ENCODE measurements around the gene CDK17. TPM values are rescaled to one million over a fixed set of nuclear protein-coding genes. Genes with fewer than 3 reads are reported as not detected.

Gene CDK17
- total RNA-seq, 1 donor from 2014 or later = 112 TPM

GRCh38 chr12:96228566-96229248, 171.5 kb downstream of the CDK17 start:
- peaks cover 77% of the 10 kb centered on the region for H3K36me3 Mint-ChIP-seq (ENCODE audit: low read depth, unreplicated experiment)
- no peak for TF ChIP-seq CTCF (IDR thresholded peaks at IDR 0.05; ENCODE audit: unreplicated experiment)
- peak overlapping the region; percentile 51 for H3K4me3 Mint-ChIP-seq (ENCODE audit: unreplicated experiment)
- no peak for DNase-seq (ENCODE audit: low spot score)
- H3K27me3 Mint-ChIP-seq (ENCODE audit: unreplicated experiment) = peaks cover 13% of the 10 kb centered on the region
- no peak overlapping the region for H3K27ac Mint-ChIP-seq (ENCODE audit: unreplicated experiment)
- H3K9me3 Mint-ChIP-seq (ENCODE audit: unreplicated experiment) = no peaks in the 10 kb centered on the region
- peaks cover 39% of the 10 kb centered on the region for H3K4me1 Mint-ChIP-seq (ENCODE audit: unreplicated experiment)

Other genes with a start within 250 kb of the CDK17 start
- 294 TPM for gene ELK3, start 206.1 kb downstream of the CDK17 start, total RNA-seq (ENCODE audit: unreplicated experiment)
- 2.5 TPM for gene CFAP54, start 89.1 kb upstream of the CDK17 start, total RNA-seq (ENCODE audit: unreplicated experiment)